Measurements from ENCODE around the gene SLC9A9. TPM values are rescaled to one million over a fixed set of nuclear protein-coding genes. Genes with fewer than 3 reads are reported as not detected.

Gene SLC9A9
- total and polyA plus RNA-seq, 2 of the 8 experiments (the other 6 are each of a cell fraction or from before 2014, with no cell fraction given): 0.48 to 1.1 TPM

GRCh38 chr3:143436231-143436930 is 411.9 kb downstream of the SLC9A9 start:
- Histone ChIP-seq H3K4ac (replicated peaks; ENCODE audit: insufficient read length, low read depth, low read length) (no peak overlapping the region), H2AK5ac (ENCODE audit: low read depth, low read length) (no peak overlapping the region), H3K79me2 (ENCODE audit: control insufficient read depth in 1 of 2, insufficient read depth in 2 of 2, low read length in 2 of 2) (no peaks in the 10 kb centered on the region), H3K36me3 (ENCODE audit: control insufficient read depth in 2 of 4, insufficient read depth in 4 of 4, low read length in 3 of 4) (no peaks in the 10 kb centered on the region), H3K27ac (ENCODE audit: low read depth, low read length) (no peak overlapping the region), H3K4me1 (replicated peaks in 1 of 4; ENCODE audit: control insufficient read depth in 3 of 4, insufficient read depth in 4 of 4, low read length in 3 of 4) (no peaks in the 10 kb centered on the region), H2BK15ac (ENCODE audit: low read length) (no peak overlapping the region), H2BK120ac (replicated peaks; ENCODE audit: low read depth, low read length) (no peak overlapping the region), H2BK5ac (ENCODE audit: low read depth, low read length) (no peak overlapping the region), H3K4me3 (ENCODE audit: extremely low read depth in 1 of 4, insufficient read depth in 2 of 4, low read depth in 3 of 4, low read length in 4 of 4) (no peak overlapping the region), H4K8ac (ENCODE audit: extremely low read depth, insufficient read depth, low read length) (no peak overlapping the region), H3K9ac (replicated peaks in 1 of 4; ENCODE audit: extremely low read depth in 1 of 4, low read depth in 3 of 4, low read length in 3 of 4) (no peak overlapping the region), H4K91ac (replicated peaks; ENCODE audit: insufficient read length, low read length) (no peak overlapping the region), H3K27me3 (replicated peaks in 1 of 4; ENCODE audit: control insufficient read depth in 3 of 4, extremely low read depth in 1 of 4, insufficient read depth in 3 of 4, low read length in 3 of 4) (no peaks in the 10 kb centered on the region), H2AFZ (ENCODE audit: low read length) (no peak overlapping the region), H4K20me1 (replicated peaks in 1 of 2; ENCODE audit: control insufficient read depth in 1 of 2, insufficient read depth in 2 of 2, low read length in 2 of 2) (no peaks in the 10 kb centered on the region), H2BK12ac (ENCODE audit: low read depth, low read length) (no peak overlapping the region), H3K23ac (ENCODE audit: insufficient read length) (no peak overlapping the region), H4K5ac (ENCODE audit: insufficient read length, low read depth, low read length) (no peak overlapping the region), H3K4me2 (ENCODE audit: insufficient read depth in 1 of 2, low read depth in 2 of 2, low read length in 2 of 2) (no peak overlapping the region), H2BK20ac (ENCODE audit: low read length) (no peak overlapping the region), H3K56ac (replicated peaks; ENCODE audit: insufficient read length, low read depth, low read length) (no peak overlapping the region), H3K23me2 (ENCODE audit: low read depth, low read length) (no peaks in the 10 kb centered on the region; the same call in 1 of the 2 replicates), H3K9me3 (ENCODE audit: insufficient read depth in 2 of 2, low read depth in 1 of 2, low read length in 1 of 2) (no peaks in the 10 kb centered on the region), H3K18ac (ENCODE audit: extremely low read depth, low read length) (no peak overlapping the region), H3K14ac (ENCODE audit: insufficient read length) (no peak overlapping the region), H3K79me1 (ENCODE audit: low read depth, low read length) (no peaks in the 10 kb centered on the region)
- FAIRE-seq (no peak), DNase-seq (ENCODE audit: low read depth in 1 of 2, low spot score in 2 of 2) (no peak)
- TF ChIP-seq SUZ12 (IDR thresholded peaks at IDR 0.05; ENCODE audit: low read length): no peak
- TF ChIP-seq RXRA (IDR thresholded peaks at IDR 0.05; ENCODE audit: insufficient read depth, low read depth, low read length): no peak
- no peak for TF ChIP-seq EGR1 (IDR thresholded peaks at IDR 0.05; ENCODE audit: borderline replicate concordance, low read depth, low read length)
- no peak for TF ChIP-seq SAP30 (IDR thresholded peaks at IDR 0.05; ENCODE audit: insufficient read depth, insufficient replicate concordance, low read length)
- no peak for TF ChIP-seq NRF1 (IDR thresholded peaks at IDR 0.05; ENCODE audit: low read depth, low read length)
- TF ChIP-seq CEBPB (IDR thresholded peaks at IDR 0.05; ENCODE audit: low read depth, low read length): no peak
- ChIA-PET POLR2A (ENCODE audit: partially characterized antibody) (no interaction called here), CTCF (ENCODE audit: partially characterized antibody) (interaction anchor here (0.7 to 7.6 kb wide), 6 partner anchors 8 to 213 kb away, joined by 3 to 66 read pairs (median 4); no protein-coding TSS in a partner anchor)
- 91% methylated on average over 5 of the region's 5 CpGs; no CpG with 5 or more reads in 1 of the 2 experiments for WGBS, 2 experiments (ENCODE audit: extremely low coverage in 1 of 2, insufficient coverage in 1 of 2, insufficient read length in 1 of 2, insufficient replicate concordance in 2 of 2, low coverage in 1 of 2, low lambda C conversion rate in 2 of 2, missing lambda C conversion rate in 1 of 2)
